A549 (cell line): Measurements from ENCODE around the gene C19orf47. TPM values are rescaled to one million over a fixed set of nuclear protein-coding genes. Genes with fewer than 3 reads are reported as not detected.

Experiments
- ATAC-seq, 2 experiments: fragments of 200-7000 bp in 1 of 2; fragments of >200 bp in 1 of 2; cut with Nextera tagmentation in 1 of 2; cut with Tn5 transposase in 1 of 2; 3 replicates each; pipeline versions ENCODE4 v1.8.0 to v1.9.1; 2018 to 2020; ENCODE audit warnings: mild to moderate bottlenecking in 1 of 2, moderate library complexity in 1 of 2
- CTCF ChIA-PET: fragments of 300-600 bp; sonication (Branson Sonifier 250); formaldehyde crosslinking; extraction: SDS; loops from one replicate; lab custom pipeline; 2021; ENCODE audit warnings: antibody characterized with exemption, inconsistent platforms; lab: Yijun Ruan, JAX
- POLR2A ChIA-PET: fragments of 350-600 bp; formaldehyde crosslinking; extraction: SDS; loops from one replicate; lab custom pipeline; 2021; ENCODE audit warnings: antibody characterized with exemption, inconsistent platforms; lab: Yijun Ruan, JAX
- DNase-seq, 2 experiments: peaks; one replicate each; pipeline versions ENCODE4 v3.0.0 to v3.0.0-alpha.2; 2011 to 2016; ENCODE audit warnings: low read depth in 1 of 2, low spot score in 1 of 2
- FAIRE-seq: peaks from 2 replicates; lab custom pipeline; 2011; peaks lifted over from hg19 to GRCh38; lab: Jason Lieb, UNC
- H3K27ac ChIP-seq, 2 experiments: fragments of >200 bp; sonication (Bioruptor Twin); formaldehyde crosslinking; 3 replicates each; pipeline ENCODE4 v1.5.1; 2016 to 2017
- H3K4me1 ChIP-seq: fragments of >200 bp; sonication (Bioruptor Twin); formaldehyde crosslinking; 3 replicates; pipeline ENCODE4 v1.6.1; 2016
- H3K4me2 ChIP-seq: fragments of >200 bp; sonication (Bioruptor Twin); formaldehyde crosslinking; 3 replicates; pipeline ENCODE4 v1.6.1; 2016
- H3K4me3 ChIP-seq: fragments of >200 bp; sonication (Bioruptor Twin); formaldehyde crosslinking; 3 replicates; pipeline ENCODE4 v1.5.1; 2016
- H3K9me3 ChIP-seq: fragments of >200 bp; sonication (Bioruptor Twin); formaldehyde crosslinking; 3 replicates; pipeline ENCODE4 v1.6.1; 2016
- BCL3 ChIP-seq: fragments of >200 bp; sonication (Bioruptor Twin); formaldehyde crosslinking; IDR thresholded peaks from 3 replicates; pipeline ENCODE4 v1.6.1; 2016
- CEBPB ChIP-seq, 2 experiments: fragments of >200 bp in 1 of 2; sonication (Bioruptor Twin) in 1 of 2; formaldehyde crosslinking in 1 of 2; IDR thresholded peaks; 2 replicates each; pipeline ENCODE4 v1.6.1; 2012 to 2016
- JUNB ChIP-seq: fragments of >200 bp; sonication (Bioruptor Twin); formaldehyde crosslinking; IDR thresholded peaks from 2 replicates; pipeline ENCODE4 v1.6.1; 2016
- KDM5A ChIP-seq: fragments of 200-600 bp; sonication (generic); IDR thresholded peaks from 2 replicates; pipeline ENCODE4 v1.6.1; 2016; ENCODE audit warnings: antibody characterized with exemption, mild to moderate bottlenecking
- NPAS2 ChIP-seq: fragments of 250-450 bp; sonication (Bioruptor Pico); IDR thresholded peaks from 2 replicates; pipeline ENCODE4 v1.8.0; 2022; ENCODE audit warnings: mild to moderate bottlenecking, moderate library complexity, borderline replicate concordance
- NR3C1 ChIP-seq: fragments of >200 bp; sonication (Bioruptor Twin); formaldehyde crosslinking; IDR thresholded peaks from 3 replicates; pipeline ENCODE4 v1.6.1; 2017
- POLR2AphosphoS2 ChIP-seq: conservative IDR thresholded peaks from 2 replicates; pipeline ENCODE4 v1.6.1; 2012; ENCODE audit warnings: low read length, improper control_type of control experiment, inconsistent platforms
- RAD21 ChIP-seq, 2 experiments: fragments of >200 bp in 1 of 2; sonication (Bioruptor Twin) in 1 of 2; formaldehyde crosslinking in 1 of 2; IDR thresholded peaks in 1 of 2; conservative IDR thresholded peaks in 1 of 2; 2 replicates in 1 of 2; 3 replicates in 1 of 2; pipeline ENCODE4 v1.6.1; 2012 to 2018; ENCODE audit warnings: inconsistent platforms in 1 of 2
- RNF2 ChIP-seq: fragments of 200-600 bp; sonication (generic); IDR thresholded peaks from 2 replicates; pipeline ENCODE4 v1.6.1; 2016; ENCODE audit warnings: low read depth, mild to moderate bottlenecking, antibody characterized with exemption, moderate library complexity, borderline replicate concordance
- SMC3 ChIP-seq: fragments of >200 bp; sonication (Bioruptor Twin); formaldehyde crosslinking; IDR thresholded peaks from 3 replicates; pipeline ENCODE4 v1.6.1; 2018; ENCODE audit warnings: inconsistent platforms
- TP53 ChIP-seq: fragments of 250-450 bp; sonication (Bioruptor Pico); IDR thresholded peaks from 2 replicates; pipeline ENCODE4 v1.5.0; 2021; ENCODE audit warnings: mild to moderate bottlenecking, moderate library complexity
- ZFP36 ChIP-seq: fragments of 450-650 bp; IDR thresholded peaks from 2 replicates; pipeline ENCODE4 v1.6.1; 2014; ENCODE audit warnings: borderline replicate concordance; ENCODE audit not compliant: partially characterized antibody
- WGBS: methylation state at CpG from one replicate; pipeline ENCODE4 v1.1.6; 2017; ENCODE audit errors: missing lambda C conversion rate; 5-methylcytosine and 5-hydroxymethylcytosine counted together
- polyA plus RNA-seq, 4 experiments: library from polyadenylated mRNA; depleted of rRNA in 3 of 4; stranded (reverse); fragments of >200 nt; fragmentation: RNase III in 1 of 4; extraction: RNeasy Plus Mini Kit Qiagen cat#74134 plus additional on column Dnase treatment in 1 of 4; gene quantifications; 2 replicates in 3 of 4; 3 replicates in 1 of 4; pipeline ENCODE4 v1.2.3, GENCODE V29; 2011 to 2017
- TF ChIP-seq, protein P1 (sequence below): fragments of 250-450 bp; sonication (Bioruptor Pico); IDR thresholded peaks from 2 replicates; pipeline ENCODE4 v1.5.0; 2021; ENCODE audit warnings: mild to moderate bottlenecking, moderate library complexity, borderline replicate concordance
- TF ChIP-seq, protein P2 (sequence below): fragments of >200 bp; sonication (Bioruptor Twin); formaldehyde crosslinking; IDR thresholded peaks from 3 replicates; pipeline ENCODE4 v1.5.1; 2016

C19orf47 gene
- polyA plus RNA-seq, 2 of the 4 experiments (the other 2 are of a cell fraction): 25.7 to 39.8 TPM

DNA sequence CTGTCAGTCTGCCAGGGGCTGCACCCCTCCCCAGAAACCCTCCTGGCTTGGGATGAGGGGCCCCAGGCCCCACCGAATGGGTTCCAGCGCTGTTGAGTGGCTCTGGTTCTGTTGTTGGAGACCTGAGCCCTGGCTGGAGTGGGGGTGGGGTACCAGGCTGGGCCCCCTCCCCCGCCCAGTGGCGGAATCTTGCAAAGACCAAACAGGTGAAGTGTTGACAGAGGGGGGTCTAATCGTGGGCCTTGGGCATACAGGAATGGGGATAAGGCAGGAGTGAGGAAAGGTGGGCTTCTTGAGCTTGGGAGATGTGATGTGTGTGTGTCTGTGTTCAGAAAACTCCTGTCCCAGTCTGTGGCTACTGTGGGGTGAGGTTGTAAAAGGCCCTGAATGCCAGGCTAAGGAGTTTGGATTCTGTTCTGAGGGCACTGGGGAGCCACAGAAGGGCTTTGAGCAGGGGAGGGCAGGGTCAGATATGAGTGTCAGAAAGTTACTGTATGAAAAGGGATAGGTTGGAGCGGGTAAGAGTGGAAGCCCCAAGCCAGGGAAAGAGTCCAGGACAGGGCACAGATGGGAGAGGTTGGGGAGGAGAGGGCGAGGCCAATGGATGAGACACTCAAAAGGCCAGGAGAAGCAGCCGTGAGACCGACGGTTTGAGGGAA is 42.0 kb upstream of the C19orf47 start, which contains the start of gene HIPK4:
TSS of gene HIPK4 (minus strand) at position 98 of the 659 bp plus-strand sequence. CDS start 279 bp downstream, outside the sequence.
- whole genome bisulfite sequencing: 80% methylated on average over 10 of the region's 10 CpGs
- ATAC-seq: no peak
- CTCF ChIA-PET: interaction anchor here (0.5 to 2.7 kb wide), 7 partner anchors 19 to 245 kb away, joined by 3 to 8 read pairs (median 3); no protein-coding TSS in a partner anchor
- TF ChIP-seq NPAS2 (CRISPR knock-in tag) (no peak), ZFP36 (peak; percentile 54)
- TF ChIP-seq, all 56 proteins: peak for 1
- no peaks in the 10 kb centered on the region for H3K9me3 ChIP-seq
- H3K27ac ChIP-seq: no peak within 1 kb of the TSS
- DNase-seq (no peak), FAIRE-seq (no peak)
- H3K4me1 ChIP-seq: no peaks in the 10 kb centered on the region
- H3K4me2 ChIP-seq: no peak within 1 kb of the TSS
- POLR2A ChIA-PET: no interaction called here
- no peak within 1 kb of the TSS for H3K4me3 ChIP-seq

GRCh38 chr19:40389404-40390083 is 41.3 kb upstream of the C19orf47 start:
- no peak for ATAC-seq

GRCh38 chr19:40388481-40388880 is 40.3 kb upstream of the C19orf47 start:
- 40% methylated on average over 3 of the region's 3 CpGs for WGBS
- POLR2A ChIA-PET: no interaction called here
- H3K4me3 ChIP-seq: no peak overlapping the region
- ATAC-seq: no peak
- TF ChIP-seq RNF2 (no peak), RAD21 (conservative IDR thresholded peaks at IDR 0.05 in 1 of 2, IDR thresholded peaks at IDR 0.05 in 1 of 2) (peak in 1 of 2 experiments; percentile 6; a peak in 1 of 5 replicates)
- TF ChIP-seq, all 56 proteins: peak for 1
- FAIRE-seq: peak; percentile 86
- CTCF ChIA-PET: interaction anchor here (1.0 to 3.4 kb wide), 5 partner anchors 8 to 32 kb away, joined by 3 to 11 read pairs (median 3); no protein-coding TSS in a partner anchor
- H3K9me3 ChIP-seq: no peaks in the 10 kb centered on the region
- H3K4me1 ChIP-seq: no peaks in the 10 kb centered on the region
- no peak overlapping the region for H3K4me2 ChIP-seq
- no peak for DNase-seq
- no peak overlapping the region for H3K27ac ChIP-seq

More at GRCh38 chr19:40389404-40390083, 41.3 kb upstream of the C19orf47 start:
- DNase-seq (no peak), FAIRE-seq (no peak)
- no peak overlapping the region for H3K4me2 ChIP-seq
- H3K4me1 ChIP-seq: no peaks in the 10 kb centered on the region
- CTCF ChIA-PET: interaction anchor here (0.5 to 2.7 kb wide), 9 partner anchors 8 to 246 kb away, joined by 3 to 8 read pairs (median 3); no protein-coding TSS in a partner anchor
- 87% methylated on average over 33 of the region's 33 CpGs for WGBS
- TF ChIP-seq NR3C1 (no peak), SMC3 (no peak), BCL3 (no peak), KDM5A (no peak), ZFP36 (no peak), POLR2AphosphoS2 (no peak), TP53 (CRISPR knock-in tag) (no peak), JUNB (no peak), CEBPB (IDR thresholded peaks at IDR 0.05) (no peak)
- TF ChIP-seq, protein P1, sequence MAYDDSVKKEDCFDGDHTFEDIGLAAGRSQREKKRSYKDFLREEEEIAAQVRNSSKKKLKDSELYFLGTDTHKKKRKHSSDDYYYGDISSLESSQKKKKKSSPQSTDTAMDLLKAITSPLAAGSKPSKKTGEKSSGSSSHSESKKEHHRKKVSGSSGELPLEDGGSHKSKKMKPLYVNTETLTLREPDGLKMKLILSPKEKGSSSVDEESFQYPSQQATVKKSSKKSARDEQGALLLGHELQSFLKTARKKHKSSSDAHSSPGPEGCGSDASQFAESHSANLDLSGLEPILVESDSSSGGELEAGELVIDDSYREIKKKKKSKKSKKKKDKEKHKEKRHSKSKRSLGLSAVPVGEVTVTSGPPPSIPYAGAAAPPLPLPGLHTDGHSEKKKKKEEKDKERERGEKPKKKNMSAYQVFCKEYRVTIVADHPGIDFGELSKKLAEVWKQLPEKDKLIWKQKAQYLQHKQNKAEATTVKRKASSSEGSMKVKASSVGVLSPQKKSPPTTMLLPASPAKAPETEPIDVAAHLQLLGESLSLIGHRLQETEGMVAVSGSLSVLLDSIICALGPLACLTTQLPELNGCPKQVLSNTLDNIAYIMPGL (CRISPR knock-in tag): no peak
- TF ChIP-seq, protein P2, sequence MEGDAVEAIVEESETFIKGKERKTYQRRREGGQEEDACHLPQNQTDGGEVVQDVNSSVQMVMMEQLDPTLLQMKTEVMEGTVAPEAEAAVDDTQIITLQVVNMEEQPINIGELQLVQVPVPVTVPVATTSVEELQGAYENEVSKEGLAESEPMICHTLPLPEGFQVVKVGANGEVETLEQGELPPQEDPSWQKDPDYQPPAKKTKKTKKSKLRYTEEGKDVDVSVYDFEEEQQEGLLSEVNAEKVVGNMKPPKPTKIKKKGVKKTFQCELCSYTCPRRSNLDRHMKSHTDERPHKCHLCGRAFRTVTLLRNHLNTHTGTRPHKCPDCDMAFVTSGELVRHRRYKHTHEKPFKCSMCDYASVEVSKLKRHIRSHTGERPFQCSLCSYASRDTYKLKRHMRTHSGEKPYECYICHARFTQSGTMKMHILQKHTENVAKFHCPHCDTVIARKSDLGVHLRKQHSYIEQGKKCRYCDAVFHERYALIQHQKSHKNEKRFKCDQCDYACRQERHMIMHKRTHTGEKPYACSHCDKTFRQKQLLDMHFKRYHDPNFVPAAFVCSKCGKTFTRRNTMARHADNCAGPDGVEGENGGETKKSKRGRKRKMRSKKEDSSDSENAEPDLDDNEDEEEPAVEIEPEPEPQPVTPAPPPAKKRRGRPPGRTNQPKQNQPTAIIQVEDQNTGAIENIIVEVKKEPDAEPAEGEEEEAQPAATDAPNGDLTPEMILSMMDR: no peak
- no peaks in the 10 kb centered on the region for H3K9me3 ChIP-seq
- POLR2A ChIA-PET: no interaction called here
- H3K4me3 ChIP-seq: no peak overlapping the region
- H3K27ac ChIP-seq: no peak overlapping the region
